Muscle layer of duodenum (tissue), 2 donors: ENCODE measurements around the gene ACACA.

Experiments
- H3K27ac ChIP-seq: one replicate; pipeline ENCODE4 v1.7.0; 2013; ENCODE audit warnings: mild to moderate bottlenecking, low read length
- H3K27me3 ChIP-seq: one replicate; pipeline ENCODE4 v1.7.0; 2013; ENCODE audit warnings: low read depth, mild to moderate bottlenecking, control low read depth, low read length
- H3K36me3 ChIP-seq, 2 donors: one replicate each; pipeline ENCODE4 v1.7.0; 2013; ENCODE audit warnings: low read length in 2 of 2, control low read depth in 1 of 2, mild to moderate bottlenecking in 1 of 2; ENCODE audit not compliant: insufficient read depth in 2 of 2, control insufficient read depth in 1 of 2
- H3K4me1 ChIP-seq, 2 donors: one replicate each; pipeline ENCODE4 v1.7.0; 2013; ENCODE audit warnings: low read length in 2 of 2, mild to moderate bottlenecking in 2 of 2, control low read depth in 1 of 2, moderate library complexity in 1 of 2; ENCODE audit not compliant: insufficient read depth in 2 of 2, control insufficient read depth in 1 of 2
- H3K4me3 ChIP-seq, 2 donors: one replicate each; pipeline ENCODE4 v1.7.0; 2013; ENCODE audit warnings: low read length in 2 of 2, low read depth in 1 of 2, mild to moderate bottlenecking in 1 of 2
- H3K9me3 ChIP-seq, 2 donors: one replicate each; pipeline ENCODE4 v1.7.0; 2013; ENCODE audit warnings: low read length in 2 of 2, control low read depth in 1 of 2, mild to moderate bottlenecking in 1 of 2; ENCODE audit not compliant: control insufficient read depth in 1 of 2
- donor health status: healthy.

ACACA gene

GRCh38 chr17:37247825-37248224 lies 158.8 kb downstream of the ACACA start:
- Histone ChIP-seq H3K4me1 (no peaks in the 10 kb centered on the region), H3K4me3 (no peak overlapping the region), H3K27me3 (no peaks in the 10 kb centered on the region), H3K27ac (no peak overlapping the region), H3K9me3 (no peaks in the 10 kb centered on the region), H3K36me3 (peaks cover 56 to 72% of the 10 kb centered on the region in 2 donors)

- no peak overlapping the region for H3K27ac ChIP-seq
- H3K36me3 ChIP-seq, result peaks cover 48 to 72% of the 10 kb centered on the region in 2 donors
- no peaks in the 10 kb centered on the region for H3K9me3 ChIP-seq
- H3K27me3 ChIP-seq, result no peaks in the 10 kb centered on the region
- no peaks in the 10 kb centered on the region for H3K4me1 ChIP-seq
- no peak overlapping the region for H3K4me3 ChIP-seq
Measured at GRCh38 chr17:37246085-37246484, 160.6 kb downstream of the ACACA start.

GRCh38 chr17:37240381-37240780 lies 166.3 kb downstream of the ACACA start:
- H3K9me3 ChIP-seq, result no peaks in the 10 kb centered on the region
- H3K27me3 ChIP-seq, result no peaks in the 10 kb centered on the region
- no peak overlapping the region for H3K27ac ChIP-seq
- H3K4me3 ChIP-seq, result no peak overlapping the region
- peaks cover 38 to 44% of the 10 kb centered on the region in 2 donors for H3K36me3 ChIP-seq
- H3K4me1 ChIP-seq, result no peaks in the 10 kb centered on the region

- H3K27me3 ChIP-seq, result no peaks in the 10 kb centered on the region
- no peaks in the 10 kb centered on the region for H3K9me3 ChIP-seq
- H3K4me3 ChIP-seq, result no peak overlapping the region
- no peaks in the 10 kb centered on the region for H3K4me1 ChIP-seq
- H3K36me3 ChIP-seq, result peaks cover 35 to 45% of the 10 kb centered on the region in 2 donors
- no peak overlapping the region for H3K27ac ChIP-seq
Measured at GRCh38 chr17:37239690-37240334, 166.8 kb downstream of the ACACA start.

GRCh38 chr17:37234106-37234505 lies 172.5 kb downstream of the ACACA start:
- H3K27ac ChIP-seq, result no peak overlapping the region
- no peaks in the 10 kb centered on the region for H3K27me3 ChIP-seq
- no peak overlapping the region for H3K4me3 ChIP-seq
- no peaks in the 10 kb centered on the region for H3K4me1 ChIP-seq
- peaks cover 25 to 39% of the 10 kb centered on the region in 2 donors for H3K36me3 ChIP-seq
- H3K9me3 ChIP-seq, result no peaks in the 10 kb centered on the region

GRCh38 chr17:37233036-37233435 lies 173.6 kb downstream of the ACACA start:
- Histone ChIP-seq H3K36me3 (peaks cover 25 to 33% of the 10 kb centered on the region in 2 donors), H3K27ac (no peak overlapping the region), H3K9me3 (no peaks in the 10 kb centered on the region), H3K4me3 (no peak overlapping the region), H3K27me3 (no peaks in the 10 kb centered on the region), H3K4me1 (no peaks in the 10 kb centered on the region)

- Histone ChIP-seq H3K4me1 (no peaks in the 10 kb centered on the region), H3K4me3 (no peak overlapping the region), H3K36me3 (peaks cover 25 to 30% of the 10 kb centered on the region in 2 donors), H3K27ac (no peak overlapping the region), H3K27me3 (no peaks in the 10 kb centered on the region), H3K9me3 (no peaks in the 10 kb centered on the region)
Measured at GRCh38 chr17:37231887-37232286, 174.7 kb downstream of the ACACA start.

GRCh38 chr17:37230633-37231032 lies 176.0 kb downstream of the ACACA start:
- no peaks in the 10 kb centered on the region for H3K9me3 ChIP-seq
- peaks cover 24 to 35% of the 10 kb centered on the region in 2 donors for H3K36me3 ChIP-seq
- no peaks in the 10 kb centered on the region for H3K4me1 ChIP-seq
- H3K27ac ChIP-seq, result no peak overlapping the region
- H3K4me3 ChIP-seq, result no peak overlapping the region
- no peaks in the 10 kb centered on the region for H3K27me3 ChIP-seq

GRCh38 chr17:37225465-37225864 lies 181.2 kb downstream of the ACACA start:
- no peak overlapping the region for H3K4me3 ChIP-seq
- no peaks in the 10 kb centered on the region for H3K4me1 ChIP-seq
- no peaks in the 10 kb centered on the region for H3K9me3 ChIP-seq
- peaks cover 21 to 33% of the 10 kb centered on the region in 2 donors for H3K36me3 ChIP-seq
- no peak overlapping the region for H3K27ac ChIP-seq
- H3K27me3 ChIP-seq, result no peaks in the 10 kb centered on the region

- Histone ChIP-seq H3K4me1 (no peaks in the 10 kb centered on the region), H3K9me3 (no peaks in the 10 kb centered on the region), H3K27ac (no peak overlapping the region), H3K4me3 (no peak overlapping the region), H3K36me3 (peaks cover 20 to 33% of the 10 kb centered on the region in 2 donors), H3K27me3 (no peaks in the 10 kb centered on the region)
Measured at GRCh38 chr17:37221865-37222264, 184.8 kb downstream of the ACACA start.

- H3K36me3 ChIP-seq, result peaks cover 14 to 25% of the 10 kb centered on the region in 2 donors
- H3K27ac ChIP-seq, result no peak overlapping the region
- H3K27me3 ChIP-seq, result no peaks in the 10 kb centered on the region
- H3K4me1 ChIP-seq, result no peaks in the 10 kb centered on the region
- no peak overlapping the region for H3K4me3 ChIP-seq
- H3K9me3 ChIP-seq, result no peaks in the 10 kb centered on the region
Measured at GRCh38 chr17:37220607-37220953, 186.1 kb downstream of the ACACA start.
